Superior temporal gyrus (tissue), 1 donor: ENCODE measurements around the gene DSTYK.
"Not testable (repeated sequence)": the region's sequence is repeated elsewhere in the genome, so short reads cannot be mapped to it uniquely, and the experiment has no call there.

Experiments used
- DNase-seq: peaks from one replicate; pipeline ENCODE4 v3.0.0-alpha.2; 2016; ENCODE audit errors: extremely low spot score

DSTYK gene

DNA sequence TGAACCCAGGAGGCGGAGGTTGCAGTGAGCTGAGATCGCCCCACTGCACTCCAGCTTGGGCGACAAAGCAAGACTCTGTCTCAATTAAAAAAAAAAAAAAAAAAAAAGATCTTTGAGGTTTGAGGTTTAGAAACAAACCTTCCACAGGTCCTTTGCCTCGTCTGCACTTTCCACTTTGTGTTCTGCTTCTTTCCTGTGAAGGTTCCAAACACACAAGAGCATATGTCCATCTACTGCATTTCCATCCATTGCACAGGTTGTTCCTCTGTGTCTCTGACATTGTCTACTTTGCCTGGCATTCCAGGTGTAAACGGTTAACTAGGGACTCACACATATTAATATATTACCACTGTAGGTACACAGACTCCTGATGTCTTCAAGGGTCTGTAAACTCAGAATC is 40.1 kb downstream of the DSTYK start:
- DNase-seq = no peak

DNA sequence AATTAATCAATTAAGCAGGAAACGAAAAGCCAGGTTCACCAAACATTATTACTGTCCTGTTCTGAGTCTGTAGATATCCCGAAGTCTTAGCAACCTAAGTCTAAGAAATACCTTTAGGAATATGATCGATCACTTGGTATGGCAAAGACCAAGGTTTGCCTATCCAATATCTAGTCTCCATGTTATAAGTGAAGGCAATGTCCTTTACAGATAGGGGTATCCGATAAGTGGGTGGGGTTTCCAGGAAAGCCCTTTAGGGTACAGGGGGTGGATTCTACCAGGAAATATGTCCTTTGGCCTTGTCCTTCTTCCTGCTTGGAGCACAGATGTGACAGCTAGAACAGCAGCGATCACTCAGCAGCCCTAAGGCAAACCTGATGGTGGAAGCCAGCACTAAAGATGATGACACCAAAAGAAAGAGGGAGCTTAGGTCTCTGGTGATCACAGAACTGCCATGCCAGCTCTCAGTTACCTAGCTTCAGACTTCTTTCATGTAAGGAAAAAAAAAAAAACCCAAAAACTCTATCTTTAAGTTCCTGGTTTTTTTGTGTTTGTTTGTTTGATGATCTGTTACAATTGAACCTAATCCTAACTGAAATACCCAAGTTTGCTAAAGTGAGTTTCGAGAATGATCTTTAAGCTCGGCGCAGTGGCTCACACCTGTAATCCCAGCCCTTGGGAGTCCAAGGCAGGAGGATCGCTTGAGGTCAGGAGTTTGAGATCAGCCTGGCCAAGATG is 40.8 kb downstream of the DSTYK start:
- no peak for DNase-seq

DNA sequence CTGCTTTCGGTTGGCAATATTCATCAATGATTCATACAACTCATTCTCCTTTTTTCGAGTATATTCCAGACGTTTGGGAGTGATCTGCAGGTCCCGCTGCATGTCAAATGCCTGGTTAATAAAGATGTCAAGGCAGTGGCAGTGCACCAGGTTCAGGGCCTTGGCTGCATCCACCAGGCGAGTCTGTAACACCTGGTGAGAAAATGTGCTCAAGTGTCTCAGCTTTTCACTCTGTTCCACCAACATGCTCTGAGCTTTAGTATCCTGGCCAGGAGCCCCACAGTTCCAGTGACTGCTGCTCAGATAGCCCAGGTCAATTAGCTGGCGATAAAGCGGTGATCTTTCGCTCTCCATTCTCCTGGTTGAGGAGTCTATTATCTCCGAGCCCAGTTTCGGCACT is 42.3 kb downstream of the DSTYK start:
- DNase-seq = no peak

DNA sequence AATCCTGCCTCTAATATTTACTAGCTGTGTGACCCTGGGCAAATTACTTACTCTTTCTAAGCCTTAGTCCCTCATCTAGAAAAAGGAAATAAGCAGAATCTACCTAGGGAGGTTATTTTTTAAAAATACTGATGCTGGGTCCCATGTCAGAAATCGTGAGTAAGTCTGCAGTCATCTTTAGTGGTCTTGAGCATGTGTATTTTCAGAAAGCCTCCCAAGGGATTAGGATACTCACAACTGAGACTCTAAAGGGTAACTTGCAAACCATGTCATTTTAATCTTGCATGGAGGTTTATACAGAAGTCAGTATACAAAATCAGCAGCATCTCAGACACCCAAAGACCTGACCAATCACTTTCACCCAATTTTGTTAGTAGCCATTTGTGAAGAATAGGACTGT is 43.2 kb downstream of the DSTYK start:
- no peak for DNase-seq

DNA sequence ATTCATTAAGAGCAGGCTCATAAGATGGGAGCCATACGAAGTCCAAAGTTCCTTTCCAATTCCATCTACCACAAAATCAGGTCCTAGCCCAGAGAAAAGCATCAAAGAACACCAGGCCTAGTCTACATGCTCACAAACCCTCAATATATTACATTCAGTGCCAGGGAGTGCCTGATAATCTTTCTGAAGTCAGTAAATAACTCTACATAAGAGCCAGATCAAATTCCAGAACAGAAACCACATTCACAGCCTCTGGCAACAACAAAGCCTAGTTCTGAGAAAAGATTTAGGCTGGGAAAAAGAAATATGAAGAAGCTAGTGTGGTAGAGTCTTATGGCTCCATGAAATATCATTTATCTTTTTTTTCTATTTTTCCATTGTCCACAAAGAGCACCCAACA is 49.2 kb downstream of the DSTYK start:
- DNase-seq = no peak

DNA sequence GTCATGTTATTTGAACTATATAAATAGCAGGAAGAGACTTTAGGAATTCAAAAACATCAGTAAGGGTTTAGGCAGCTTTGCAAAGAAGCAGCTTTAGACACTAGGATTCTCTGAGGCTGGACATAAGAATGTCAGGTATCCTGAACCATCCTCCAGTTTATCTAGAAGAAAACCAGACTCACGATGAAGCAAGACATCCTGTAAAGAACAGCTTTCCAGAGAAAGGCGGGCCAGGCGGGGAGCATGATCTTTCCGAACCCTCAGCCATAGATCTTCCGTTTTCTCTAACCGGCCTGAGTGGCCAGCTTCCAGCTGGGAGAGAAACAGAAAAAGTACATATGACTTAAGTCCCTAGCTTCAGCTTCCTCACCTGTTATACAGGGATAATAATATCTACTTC is 50.4 kb downstream of the DSTYK start:
- no peak for DNase-seq

DNA sequence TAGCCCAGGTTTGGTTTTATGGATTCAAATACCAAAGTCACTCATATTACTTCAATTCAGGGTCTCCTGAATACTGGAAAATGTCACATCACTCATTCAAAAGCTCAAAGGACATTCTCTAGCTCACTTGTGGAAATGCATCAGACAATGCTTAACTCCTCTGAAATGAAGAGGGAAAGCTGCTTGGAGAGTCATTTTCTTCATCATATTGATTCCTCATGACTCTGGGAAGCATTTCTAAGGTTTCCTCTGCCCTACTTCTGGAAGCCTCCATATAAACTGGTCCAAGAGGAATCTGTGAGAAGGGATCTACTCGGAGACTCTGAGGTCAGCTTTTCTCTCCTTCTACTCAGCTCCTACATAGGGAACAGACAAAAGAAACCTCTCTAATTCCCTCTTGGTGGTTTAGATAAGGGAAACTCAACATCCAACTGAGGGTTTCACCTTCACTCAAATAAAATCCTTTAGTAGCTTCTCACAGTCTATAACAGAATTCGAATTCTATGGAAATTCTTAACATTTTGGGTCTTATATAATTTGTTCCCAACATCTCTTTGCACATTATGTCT is 53.4 kb downstream of the DSTYK start:
- no peak for DNase-seq

DNA sequence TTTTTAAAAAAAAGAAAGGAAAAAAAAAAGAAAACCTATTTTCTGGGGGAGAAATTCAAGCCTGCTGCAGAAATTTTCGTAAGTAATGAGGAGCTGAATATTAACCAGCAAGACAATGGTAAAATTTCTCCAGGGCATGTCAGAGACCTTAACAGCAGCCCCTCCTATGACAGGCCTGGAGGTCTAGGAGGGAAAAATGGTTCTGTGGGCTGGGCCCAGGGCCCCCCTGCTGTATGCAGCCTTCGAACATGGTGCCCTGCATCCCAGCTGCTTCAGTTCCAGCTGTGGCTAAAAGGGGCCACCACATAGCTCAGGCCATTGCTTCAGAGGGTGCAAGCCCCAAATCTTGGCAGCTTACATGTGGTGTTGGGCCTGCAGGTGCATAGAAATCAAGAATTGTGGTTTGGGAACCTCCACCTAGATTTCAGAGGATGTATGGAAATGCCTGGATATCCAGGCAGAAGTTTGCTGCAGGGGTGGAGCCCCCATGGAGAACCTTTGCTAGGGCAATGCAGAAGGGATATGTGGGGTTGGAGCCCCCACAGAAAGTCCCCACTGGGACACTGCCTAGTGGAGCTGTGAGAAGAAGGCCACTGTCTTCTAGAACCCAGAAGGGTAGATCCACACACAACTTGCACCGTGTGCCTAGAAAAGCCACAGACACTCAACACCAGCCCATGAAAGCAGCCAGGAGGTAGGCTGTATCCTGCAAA is 55.7 kb downstream of the DSTYK start:
- not testable (repeated sequence) for DNase-seq

DNA sequence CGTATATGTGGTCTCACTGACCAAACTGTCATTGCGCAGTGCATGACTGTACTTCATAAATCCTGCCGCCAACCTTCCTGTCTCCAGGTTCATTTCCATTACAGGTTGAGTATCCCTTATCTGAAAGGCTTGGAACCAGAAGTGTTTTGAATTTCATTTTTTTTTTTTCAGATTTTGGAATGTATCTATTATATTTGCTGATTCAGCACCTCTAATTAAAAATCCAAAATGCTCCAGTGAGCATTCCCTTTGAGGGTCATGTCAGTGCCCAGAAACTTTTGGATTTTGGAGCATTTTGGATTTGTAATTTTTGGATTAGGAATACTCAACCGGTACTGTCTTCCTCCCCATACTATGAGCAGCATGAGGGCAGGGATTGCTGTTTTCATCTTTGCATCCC is 59.0 kb downstream of the DSTYK start:
- DNase-seq = no peak

DNA sequence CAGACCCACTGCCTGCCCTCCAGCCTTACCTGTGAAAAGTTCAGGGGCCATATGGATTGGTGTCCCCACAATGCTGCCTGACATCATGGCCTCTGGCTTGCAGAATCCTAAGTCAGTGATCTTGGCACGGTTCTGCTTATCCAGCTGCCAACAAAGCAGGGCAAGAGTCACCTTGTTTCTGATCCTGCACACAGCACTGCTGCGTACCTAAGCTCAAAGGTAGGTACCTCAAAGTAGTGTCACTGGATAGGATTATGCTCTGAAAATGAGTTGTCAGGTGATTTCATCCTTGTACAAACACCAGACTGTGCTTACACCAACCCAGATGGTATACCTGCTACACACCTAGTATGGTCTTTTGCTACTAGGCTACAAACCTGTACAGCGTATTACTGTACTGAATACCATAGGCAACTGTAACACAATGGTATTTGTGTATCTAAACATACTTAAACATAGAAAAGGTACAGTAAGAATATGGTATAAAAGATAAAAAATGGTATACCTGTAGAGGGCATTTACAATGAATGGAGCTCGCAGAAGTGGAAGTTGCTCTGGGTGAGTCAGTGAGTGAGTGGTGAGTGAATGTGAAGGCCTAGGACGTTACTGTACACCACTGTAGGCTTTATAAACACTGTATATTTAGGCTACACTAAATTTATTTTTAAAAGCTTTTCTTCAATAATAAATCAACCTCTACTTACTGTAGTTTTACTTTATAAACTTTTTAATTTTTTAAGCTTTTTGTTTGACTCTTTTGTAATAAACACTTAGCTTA is 60.7 kb downstream of the DSTYK start:
- no peak for DNase-seq

DNA sequence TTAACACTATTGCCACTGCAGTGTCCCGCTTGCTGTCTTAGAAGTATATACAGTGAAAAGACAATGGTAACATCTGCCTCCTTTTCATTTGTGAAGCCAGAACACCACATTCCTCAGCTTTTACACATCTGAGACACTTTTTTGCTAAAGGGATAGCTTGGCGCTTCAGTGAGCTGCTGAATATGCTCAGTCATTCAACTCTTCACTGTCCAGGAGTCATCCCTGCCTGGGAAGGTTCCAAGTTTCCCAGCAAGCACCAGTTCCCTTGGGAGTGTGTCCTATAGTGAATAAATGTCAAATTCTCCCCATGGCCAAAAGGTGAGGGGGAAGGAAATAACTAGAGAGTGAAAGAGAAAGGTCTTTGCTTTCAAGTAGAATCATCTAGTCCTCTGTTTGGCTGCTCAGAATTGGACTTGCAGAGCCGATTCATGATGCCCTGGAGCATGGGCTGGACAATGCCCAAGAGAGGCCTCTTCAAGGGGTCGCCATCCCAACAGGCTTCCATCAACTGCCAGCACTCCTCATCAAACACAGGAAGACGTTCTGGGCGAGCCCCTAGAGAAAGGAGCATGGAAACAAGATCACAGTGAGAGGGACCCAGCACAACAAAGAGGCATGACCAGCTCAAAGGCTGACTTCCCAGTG is 64.2 kb downstream of the DSTYK start:
- no peak for DNase-seq

DNA sequence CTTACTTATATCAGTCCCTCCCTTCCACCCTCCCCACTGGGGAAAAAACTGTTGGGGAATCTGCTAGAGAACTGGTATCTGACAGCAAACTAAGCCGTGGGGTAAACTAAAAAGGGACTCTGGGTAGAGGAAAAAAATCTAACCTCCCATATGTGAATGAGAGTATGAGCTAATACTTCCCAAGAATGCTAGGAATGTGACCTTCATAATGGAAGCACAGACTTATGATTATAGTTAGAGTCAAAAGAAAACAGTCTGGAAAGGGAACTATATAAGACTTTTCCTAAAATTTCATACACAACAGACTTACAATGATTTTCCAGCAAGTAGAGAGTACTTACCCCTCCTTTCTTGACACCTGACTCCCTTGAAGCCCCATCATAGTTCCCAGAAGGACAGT is 66.8 kb downstream of the DSTYK start:
- no peak for DNase-seq

DNA sequence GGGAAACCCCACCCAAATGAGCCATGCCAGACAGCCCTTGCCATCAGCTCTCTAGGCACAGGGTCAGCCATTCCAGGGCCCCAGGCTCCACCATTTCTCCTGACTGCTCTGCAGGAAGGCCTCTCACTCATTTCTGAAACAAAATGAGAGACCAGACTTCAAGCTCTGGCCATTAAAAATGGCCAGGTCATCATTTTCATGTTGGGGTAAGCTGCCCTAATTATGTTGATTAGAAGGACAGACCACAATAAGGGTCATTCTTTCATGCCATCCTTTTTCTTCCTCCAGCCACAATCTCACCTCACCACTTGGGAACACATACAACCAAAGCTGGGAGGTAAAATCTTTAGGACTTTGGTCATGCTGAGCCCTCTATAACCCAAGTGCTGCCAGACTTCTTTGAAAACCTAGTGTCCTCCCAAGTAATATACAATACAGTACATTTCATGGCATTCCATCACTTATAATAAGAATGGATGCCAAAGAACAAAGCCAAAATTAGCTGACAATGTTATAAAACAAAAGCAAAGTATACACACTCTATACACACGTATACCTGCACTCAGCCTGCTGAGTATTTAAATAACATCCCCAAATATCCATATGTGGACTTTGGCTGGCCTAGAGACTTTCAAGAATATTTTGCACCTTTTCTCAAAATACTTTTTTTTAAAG is 67.3 kb downstream of the DSTYK start:
- no peak for DNase-seq

DNA sequence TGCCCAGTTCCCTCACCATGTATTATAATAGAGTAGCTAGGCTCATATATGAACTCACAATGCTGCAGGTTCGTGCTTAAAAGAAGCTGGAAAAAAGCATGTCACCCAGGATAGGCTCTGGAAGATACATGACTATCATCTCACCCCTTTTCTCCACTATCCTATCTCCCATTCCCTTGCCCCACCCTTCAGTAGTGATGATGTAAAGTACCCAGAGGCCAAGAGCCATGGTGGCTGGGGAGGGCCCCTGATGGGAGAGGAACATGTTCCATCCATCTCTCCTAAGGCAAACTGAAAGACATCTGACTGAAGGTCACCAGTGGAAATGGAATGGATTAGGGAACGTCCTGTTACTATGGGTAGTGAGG is 69.4 kb downstream of the DSTYK start:
- no peak for DNase-seq

DNA sequence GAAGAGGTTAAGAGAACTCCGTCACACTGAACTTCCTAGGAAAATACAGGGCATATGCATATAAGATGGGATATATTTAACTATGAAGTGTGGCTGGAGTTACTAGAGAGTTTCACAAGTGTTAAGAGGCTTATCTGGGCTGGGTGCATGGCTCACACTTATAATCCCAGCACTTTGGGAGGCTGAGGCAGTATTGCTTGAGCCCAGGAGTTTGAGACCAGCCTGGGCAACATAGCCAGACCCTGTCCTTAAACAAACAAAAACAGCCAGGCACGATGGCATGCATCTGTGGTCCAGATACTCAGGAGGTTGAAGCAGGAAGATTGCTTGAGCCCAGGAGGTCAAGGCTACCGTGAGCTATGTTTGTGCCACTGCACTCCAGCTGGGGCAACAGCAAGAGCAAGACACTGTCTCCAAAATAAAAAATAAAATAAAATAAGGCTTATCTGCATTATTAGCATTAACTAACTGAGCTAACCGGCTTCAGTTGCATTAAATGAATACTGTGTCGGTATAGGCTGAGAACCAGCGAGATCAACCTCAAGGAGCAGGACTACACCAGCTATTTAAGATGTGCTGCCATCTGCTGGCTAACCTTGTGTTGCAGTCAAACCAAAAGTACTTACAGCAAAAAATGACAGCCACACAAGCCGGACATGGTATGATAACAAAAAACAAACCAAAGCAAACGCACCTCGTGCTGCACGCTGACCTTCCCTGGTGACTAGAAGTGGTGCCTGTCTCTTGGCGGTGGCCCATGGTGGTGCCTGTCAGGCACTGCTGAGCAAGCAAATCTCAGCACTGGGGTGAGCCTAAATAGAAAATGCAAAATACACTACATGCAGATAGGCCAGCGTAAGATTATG is 70.0 kb downstream of the DSTYK start:
- DNase-seq = peak; percentile 94

DNA sequence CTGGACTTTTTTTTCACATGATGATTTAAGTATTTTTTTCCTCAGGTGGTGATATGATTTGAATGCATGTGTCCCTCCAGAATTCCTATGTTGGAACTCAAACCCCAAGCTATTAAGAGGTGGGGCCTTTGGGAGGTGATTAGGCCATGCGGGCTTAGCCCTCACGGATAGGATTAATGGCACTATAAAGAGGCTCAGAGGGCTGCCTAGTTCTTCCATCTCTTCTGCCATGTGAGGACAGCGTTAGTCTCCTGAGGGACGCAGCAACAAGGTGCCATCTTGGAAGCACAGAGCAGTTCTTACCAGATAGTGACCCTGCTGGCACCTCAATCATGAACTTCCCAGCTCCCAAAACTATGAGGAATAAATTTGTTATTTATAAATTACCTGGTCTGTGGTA is 71.4 kb downstream of the DSTYK start:
- DNase-seq = no peak

DNA sequence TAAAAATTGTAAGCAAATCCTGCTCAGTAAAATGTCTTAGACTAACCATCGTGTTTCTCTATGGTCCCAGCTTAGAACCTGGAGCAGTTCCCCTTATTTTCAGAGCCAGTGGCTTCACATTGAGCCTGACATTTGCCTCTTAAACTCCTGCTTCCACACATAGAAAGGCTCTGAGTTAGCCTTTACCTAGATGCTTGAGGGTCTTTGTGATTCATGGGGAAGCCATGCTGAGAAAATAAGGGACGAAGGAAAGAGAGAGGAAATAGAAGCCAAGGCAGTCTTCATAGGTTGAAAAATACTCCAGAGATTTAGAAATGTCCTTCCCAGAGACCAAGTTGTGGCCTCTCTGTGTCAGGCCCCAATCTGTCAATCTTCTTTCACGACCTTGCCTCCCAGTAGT is 73.6 kb downstream of the DSTYK start:
- no peak for DNase-seq

DNA sequence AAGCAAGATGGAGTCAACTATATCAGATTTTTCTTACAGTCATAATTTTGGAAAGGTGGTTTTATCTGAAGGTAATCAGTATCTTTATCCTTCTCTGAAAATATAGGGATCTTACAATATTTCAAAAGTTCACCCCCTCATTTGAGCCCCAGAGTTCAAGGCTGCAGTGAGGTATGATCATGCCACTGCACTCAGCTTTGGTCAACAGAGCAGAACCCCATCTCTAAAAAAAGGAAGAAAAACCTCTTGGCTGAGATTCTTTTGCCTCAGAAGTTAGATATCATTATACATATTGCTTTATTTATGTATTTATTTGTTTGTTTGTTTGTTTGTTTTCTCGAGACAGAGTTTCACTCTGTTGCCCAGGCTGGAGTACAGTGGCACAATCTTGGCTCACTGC is 78.2 kb downstream of the DSTYK start:
- DNase-seq = no peak

DNA sequence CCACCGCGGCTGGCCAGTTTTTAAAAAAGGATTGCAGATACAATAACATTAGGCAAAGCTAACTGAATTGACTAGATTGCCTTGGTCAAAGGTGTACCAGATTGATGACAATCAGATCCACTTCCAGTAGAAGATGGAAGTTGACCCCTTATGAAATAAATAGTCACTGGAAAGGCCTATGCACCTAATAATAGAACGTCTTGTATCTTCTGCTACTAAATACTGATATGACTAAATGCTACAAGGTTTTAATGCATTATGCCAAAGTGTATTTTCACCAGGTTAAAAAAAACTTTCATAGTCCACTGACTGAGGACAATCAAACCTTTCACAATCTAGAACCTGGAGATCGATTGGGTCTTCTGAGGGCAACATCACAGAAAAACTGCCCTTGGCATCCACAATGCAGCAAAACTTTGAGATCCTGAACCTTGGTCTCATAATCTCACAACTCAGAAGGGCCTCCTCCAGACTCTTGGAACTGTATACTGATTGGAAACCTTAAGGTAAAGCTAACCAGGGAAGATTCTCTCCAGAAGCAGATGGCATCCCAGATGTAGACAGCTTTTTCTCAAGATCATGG is 82.0 kb downstream of the DSTYK start:
- DNase-seq = no peak

DNA sequence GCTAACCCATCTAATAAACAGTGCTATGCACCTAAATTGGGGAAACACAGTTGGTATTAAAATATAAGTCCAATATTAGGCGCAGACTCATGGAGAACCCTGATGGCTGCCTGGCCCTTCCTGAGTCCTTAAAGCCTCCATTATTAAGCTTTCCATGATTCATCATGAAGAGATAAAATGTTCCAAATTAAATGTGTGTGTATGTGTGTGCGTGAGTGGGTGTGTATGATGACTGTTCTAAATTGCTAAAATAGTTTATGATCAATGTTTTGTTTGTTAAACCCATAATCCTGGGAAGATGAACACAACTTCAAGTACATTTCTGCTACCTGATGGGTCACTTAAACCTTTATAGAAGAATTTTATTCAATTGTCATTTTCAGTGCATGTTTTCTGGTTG is 83.5 kb downstream of the DSTYK start:
- no peak for DNase-seq
